ENCODE data around the gene PBX2.
"Not testable (repeated sequence)": the region's sequence is repeated elsewhere in the genome, so short reads cannot be mapped to it uniquely, and the experiment has no call there.

PBX2 gene

GRCh38 chr6:32146687-32147086 is 43.3 kb downstream of the PBX2 start:
- Histone ChIP-seq H3F3A (ENCODE audit: insufficient read depth, low read length) (no peaks in the 10 kb centered on the region), H3K36me3 (replicated peaks; ENCODE audit: insufficient read depth, low read length) (no peaks in the 10 kb centered on the region), H3K9me3 (replicated peaks; ENCODE audit: insufficient read depth, low read length) (no peaks in the 10 kb centered on the region), H4K20me1 (ENCODE audit: insufficient read depth, low read length) (no peaks in the 10 kb centered on the region), H3K79me2 (ENCODE audit: low read length) (no peaks in the 10 kb centered on the region), H3K9ac (ENCODE audit: low read length) (no peak overlapping the region), H3K4me1 (ENCODE audit: low read length) (no peaks in the 10 kb centered on the region), H3K9me2 (replicated peaks; ENCODE audit: insufficient read depth, low read length) (no peaks in the 10 kb centered on the region), H2AFZ (ENCODE audit: low read length) (no peak overlapping the region), H3K27ac (ENCODE audit: low read length) (no peak overlapping the region), H3K4me3 (ENCODE audit: low read length) (no peak overlapping the region), H3K27me3 (replicated peaks; ENCODE audit: insufficient read depth, low read length) (peaks cover 76% of the 10 kb centered on the region), H3K4me2 (ENCODE audit: low read depth, low read length) (no peak overlapping the region)
- DNase-seq, result no peak
- TF ChIP-seq EZH2 (optimal IDR thresholded peaks at IDR 0.05; ENCODE audit: low read depth, low read length), result no peak
- TF ChIP-seq, protein P1, sequence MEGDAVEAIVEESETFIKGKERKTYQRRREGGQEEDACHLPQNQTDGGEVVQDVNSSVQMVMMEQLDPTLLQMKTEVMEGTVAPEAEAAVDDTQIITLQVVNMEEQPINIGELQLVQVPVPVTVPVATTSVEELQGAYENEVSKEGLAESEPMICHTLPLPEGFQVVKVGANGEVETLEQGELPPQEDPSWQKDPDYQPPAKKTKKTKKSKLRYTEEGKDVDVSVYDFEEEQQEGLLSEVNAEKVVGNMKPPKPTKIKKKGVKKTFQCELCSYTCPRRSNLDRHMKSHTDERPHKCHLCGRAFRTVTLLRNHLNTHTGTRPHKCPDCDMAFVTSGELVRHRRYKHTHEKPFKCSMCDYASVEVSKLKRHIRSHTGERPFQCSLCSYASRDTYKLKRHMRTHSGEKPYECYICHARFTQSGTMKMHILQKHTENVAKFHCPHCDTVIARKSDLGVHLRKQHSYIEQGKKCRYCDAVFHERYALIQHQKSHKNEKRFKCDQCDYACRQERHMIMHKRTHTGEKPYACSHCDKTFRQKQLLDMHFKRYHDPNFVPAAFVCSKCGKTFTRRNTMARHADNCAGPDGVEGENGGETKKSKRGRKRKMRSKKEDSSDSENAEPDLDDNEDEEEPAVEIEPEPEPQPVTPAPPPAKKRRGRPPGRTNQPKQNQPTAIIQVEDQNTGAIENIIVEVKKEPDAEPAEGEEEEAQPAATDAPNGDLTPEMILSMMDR (IDR thresholded peaks at IDR 0.05; ENCODE audit: low read length), result no peak
- no peak for TF ChIP-seq EZH2phosphoT487 (IDR thresholded peaks at IDR 0.05; ENCODE audit: low read length)

DNA sequence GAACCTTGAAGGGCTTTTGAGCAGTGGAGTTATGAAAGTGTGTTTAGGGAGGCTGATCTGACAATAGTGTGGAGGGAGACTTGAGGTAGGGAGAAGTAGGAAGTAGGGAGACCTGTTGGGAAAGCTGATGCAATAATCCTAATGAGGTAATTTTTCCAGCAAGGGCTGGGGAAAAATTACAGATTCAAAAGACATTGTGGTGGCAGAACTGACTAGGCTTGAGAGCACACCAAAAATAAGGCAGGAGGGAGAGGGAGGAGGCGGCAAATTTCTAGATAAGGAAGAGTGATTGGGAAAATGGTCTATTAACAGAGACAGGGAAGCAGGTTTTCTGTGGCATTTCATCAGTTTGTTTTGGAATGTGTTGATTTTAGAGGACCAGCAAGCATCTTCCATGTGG is 43.7 kb downstream of the PBX2 start:
- Histone ChIP-seq H3F3A (ENCODE audit: insufficient read depth, low read length) (no peaks in the 10 kb centered on the region), H3K79me2 (ENCODE audit: low read length) (no peaks in the 10 kb centered on the region), H4K20me1 (ENCODE audit: insufficient read depth, low read length) (no peaks in the 10 kb centered on the region), H3K4me3 (ENCODE audit: low read length) (no peak overlapping the region), H3K9me3 (replicated peaks; ENCODE audit: insufficient read depth, low read length) (no peaks in the 10 kb centered on the region), H3K27ac (ENCODE audit: low read length) (no peak overlapping the region), H3K4me2 (ENCODE audit: low read depth, low read length) (no peak overlapping the region), H3K9ac (ENCODE audit: low read length) (no peak overlapping the region), H3K4me1 (ENCODE audit: low read length) (no peaks in the 10 kb centered on the region), H3K27me3 (replicated peaks; ENCODE audit: insufficient read depth, low read length) (peaks cover 74% of the 10 kb centered on the region), H2AFZ (ENCODE audit: low read length) (no peak overlapping the region), H3K9me2 (replicated peaks; ENCODE audit: insufficient read depth, low read length) (no peaks in the 10 kb centered on the region), H3K36me3 (replicated peaks; ENCODE audit: insufficient read depth, low read length) (no peaks in the 10 kb centered on the region)
- DNase-seq, result no peak
- TF ChIP-seq, protein P1 (IDR thresholded peaks at IDR 0.05; ENCODE audit: low read length), result no peak
- no peak for TF ChIP-seq EZH2 (optimal IDR thresholded peaks at IDR 0.05; ENCODE audit: low read depth, low read length)
- no peak for TF ChIP-seq EZH2phosphoT487 (IDR thresholded peaks at IDR 0.05; ENCODE audit: low read length)

- H3K4me2 ChIP-seq (ENCODE audit: low read depth, low read length); H3K4me1 ChIP-seq (ENCODE audit: low read length); H2AFZ ChIP-seq (ENCODE audit: low read length); H3K9ac ChIP-seq (ENCODE audit: low read length); H3K9me2 ChIP-seq (replicated peaks; ENCODE audit: insufficient read depth, low read length); H3F3A ChIP-seq (ENCODE audit: insufficient read depth, low read length); H3K27ac ChIP-seq (ENCODE audit: low read length); H4K20me1 ChIP-seq (ENCODE audit: insufficient read depth, low read length); H3K9me3 ChIP-seq (replicated peaks; ENCODE audit: insufficient read depth, low read length); DNase-seq; H3K4me3 ChIP-seq (ENCODE audit: low read length); H3K36me3 ChIP-seq (replicated peaks; ENCODE audit: insufficient read depth, low read length); H3K79me2 ChIP-seq (ENCODE audit: low read length): not testable (repeated sequence)
- H3K27me3 ChIP-seq (replicated peaks; ENCODE audit: insufficient read depth, low read length), result peaks cover 53% of the 10 kb centered on the region
Observed at GRCh38 chr6:32144238-32144637, 45.8 kb downstream of the PBX2 start.

GRCh38 chr6:32140420-32141046 is 49.5 kb downstream of the PBX2 start:
- Histone ChIP-seq H3K4me3 (ENCODE audit: low read length) (no peak overlapping the region), H3K9me2 (replicated peaks; ENCODE audit: insufficient read depth, low read length) (no peaks in the 10 kb centered on the region), H3K9ac (ENCODE audit: low read length) (no peak overlapping the region), H3K79me2 (ENCODE audit: low read length) (no peaks in the 10 kb centered on the region), H3K27me3 (replicated peaks; ENCODE audit: insufficient read depth, low read length) (peaks cover 24% of the 10 kb centered on the region), H3F3A (ENCODE audit: insufficient read depth, low read length) (no peaks in the 10 kb centered on the region), H3K4me1 (ENCODE audit: low read length) (no peaks in the 10 kb centered on the region), H3K4me2 (ENCODE audit: low read depth, low read length) (no peak overlapping the region), H4K20me1 (ENCODE audit: insufficient read depth, low read length) (no peaks in the 10 kb centered on the region), H3K36me3 (replicated peaks; ENCODE audit: insufficient read depth, low read length) (no peaks in the 10 kb centered on the region), H3K27ac (ENCODE audit: low read length) (no peak overlapping the region), H3K9me3 (replicated peaks; ENCODE audit: insufficient read depth, low read length) (no peaks in the 10 kb centered on the region), H2AFZ (ENCODE audit: low read length) (no peak overlapping the region)
- no peak for DNase-seq
- TF ChIP-seq, protein P1 (IDR thresholded peaks at IDR 0.05; ENCODE audit: low read length), result no peak
- TF ChIP-seq EZH2 (optimal IDR thresholded peaks at IDR 0.05; ENCODE audit: low read depth, low read length), result no peak
- no peak for TF ChIP-seq EZH2phosphoT487 (IDR thresholded peaks at IDR 0.05; ENCODE audit: low read length)

Data from MM.1S (cell line).